ENCODE results near the gene GNAS.
A peak's percentile ranks its signal among the peaks of the same experiment; 100 is the strongest.

GNAS gene

GRCh38 chr20:58865843-58866242 lies 13.3 kb downstream of the GNAS start:
- H3K4me3 ChIP-seq (ENCODE audit: low read length), result no peak overlapping the region
- H3K36me3 ChIP-seq (ENCODE audit: control insufficient read depth, low read length), result no peaks in the 10 kb centered on the region
- no peaks in the 10 kb centered on the region for H3K79me2 ChIP-seq (ENCODE audit: control insufficient read depth, low read length)
- H3F3A ChIP-seq (ENCODE audit: control insufficient read depth, insufficient read depth), result no peaks in the 10 kb centered on the region
- H3K4me2 ChIP-seq (ENCODE audit: low read length), result no peak overlapping the region
- no peaks in the 10 kb centered on the region for H4K20me1 ChIP-seq (ENCODE audit: control insufficient read depth, insufficient read depth, low read depth, low read length)
- no peaks in the 10 kb centered on the region for H3K9me3 ChIP-seq (ENCODE audit: control insufficient read depth, insufficient read depth, low read length)
- TF ChIP-seq EZH2phosphoT487 (IDR thresholded peaks at IDR 0.05; ENCODE audit: borderline replicate concordance, low read length), result no peak
- TF ChIP-seq CTCF (IDR thresholded peaks at IDR 0.05; ENCODE audit: low read depth, low read length, poor library complexity, severe bottlenecking), result no peak
- no peaks in the 10 kb centered on the region for H3K9me2 ChIP-seq (replicated peaks; ENCODE audit: control insufficient read depth, low read length)
- peaks cover 36% of the 10 kb centered on the region for H3K27me3 ChIP-seq (ENCODE audit: control insufficient read depth, low read length)
- H3K27ac ChIP-seq (ENCODE audit: low read depth, low read length), result no peak overlapping the region
- peaks cover 8% of the 10 kb centered on the region for H3K4me1 ChIP-seq (ENCODE audit: control insufficient read depth, low read length)

- no peak overlapping the region for H3K4me2 ChIP-seq (ENCODE audit: low read length)
- H3K36me3 ChIP-seq (ENCODE audit: control insufficient read depth, low read length), result no peaks in the 10 kb centered on the region
- H3F3A ChIP-seq (ENCODE audit: control insufficient read depth, insufficient read depth), result no peaks in the 10 kb centered on the region
- no peaks in the 10 kb centered on the region for H4K20me1 ChIP-seq (ENCODE audit: control insufficient read depth, insufficient read depth, low read depth, low read length)
- no peak overlapping the region for H3K4me3 ChIP-seq (ENCODE audit: low read length)
- H3K9me3 ChIP-seq (ENCODE audit: control insufficient read depth, insufficient read depth, low read length), result no peaks in the 10 kb centered on the region
- H3K27ac ChIP-seq (ENCODE audit: low read depth, low read length), result no peak overlapping the region
- TF ChIP-seq EZH2phosphoT487 (IDR thresholded peaks at IDR 0.05; ENCODE audit: borderline replicate concordance, low read length) (no peak), CTCF (IDR thresholded peaks at IDR 0.05; ENCODE audit: low read depth, low read length, poor library complexity, severe bottlenecking) (no peak)
- H3K79me2 ChIP-seq (ENCODE audit: control insufficient read depth, low read length), result no peaks in the 10 kb centered on the region
- no peaks in the 10 kb centered on the region for H3K9me2 ChIP-seq (replicated peaks; ENCODE audit: control insufficient read depth, low read length)
- peaks cover 33% of the 10 kb centered on the region for H3K27me3 ChIP-seq (ENCODE audit: control insufficient read depth, low read length)
- H3K4me1 ChIP-seq (ENCODE audit: control insufficient read depth, low read length), result peaks cover 8% of the 10 kb centered on the region
Measured at GRCh38 chr20:58867211-58867610, 14.7 kb downstream of the GNAS start.

- H3K27ac ChIP-seq (ENCODE audit: low read depth, low read length), result no peak overlapping the region
- peaks cover 13% of the 10 kb centered on the region for H3K4me1 ChIP-seq (ENCODE audit: control insufficient read depth, low read length)
- H3K9me3 ChIP-seq (ENCODE audit: control insufficient read depth, insufficient read depth, low read length), result no peaks in the 10 kb centered on the region
- H3K79me2 ChIP-seq (ENCODE audit: control insufficient read depth, low read length), result no peaks in the 10 kb centered on the region
- TF ChIP-seq EZH2phosphoT487 (IDR thresholded peaks at IDR 0.05; ENCODE audit: borderline replicate concordance, low read length) (no peak), CTCF (IDR thresholded peaks at IDR 0.05; ENCODE audit: low read depth, low read length, poor library complexity, severe bottlenecking) (peak; percentile 2)
- peaks cover 20% of the 10 kb centered on the region for H3K27me3 ChIP-seq (ENCODE audit: control insufficient read depth, low read length)
- H3K4me2 ChIP-seq (ENCODE audit: low read length), result no peak overlapping the region
- H3F3A ChIP-seq (ENCODE audit: control insufficient read depth, insufficient read depth), result no peaks in the 10 kb centered on the region
- no peaks in the 10 kb centered on the region for H3K9me2 ChIP-seq (replicated peaks; ENCODE audit: control insufficient read depth, low read length)
- H4K20me1 ChIP-seq (ENCODE audit: control insufficient read depth, insufficient read depth, low read depth, low read length), result no peaks in the 10 kb centered on the region
- no peaks in the 10 kb centered on the region for H3K36me3 ChIP-seq (ENCODE audit: control insufficient read depth, low read length)
- H3K4me3 ChIP-seq (ENCODE audit: low read length), result no peak overlapping the region
Measured at GRCh38 chr20:58868795-58869194, 16.3 kb downstream of the GNAS start.

All from DOHH2 (cell line).